Measurements from ENCODE around the gene SLC25A21.
A peak's percentile ranks its signal among the peaks of the same experiment; 100 is the strongest.
"Not testable (repeated sequence)": the region's sequence is repeated elsewhere in the genome, so short reads cannot be mapped to it uniquely, and the experiment has no call there.

SLC25A21 gene

GRCh38 chr14:37172024-37172869 lies at the start of gene SLC25A21:
SLC25A21 (minus strand) TSS chr14:37172606.
- DNase-seq: peak; percentile 17 to 83 (median 58)

GRCh38 chr14:37221073-37221472 lies 48.7 kb upstream of the SLC25A21 start:
- DNase-seq: no peak

DNA sequence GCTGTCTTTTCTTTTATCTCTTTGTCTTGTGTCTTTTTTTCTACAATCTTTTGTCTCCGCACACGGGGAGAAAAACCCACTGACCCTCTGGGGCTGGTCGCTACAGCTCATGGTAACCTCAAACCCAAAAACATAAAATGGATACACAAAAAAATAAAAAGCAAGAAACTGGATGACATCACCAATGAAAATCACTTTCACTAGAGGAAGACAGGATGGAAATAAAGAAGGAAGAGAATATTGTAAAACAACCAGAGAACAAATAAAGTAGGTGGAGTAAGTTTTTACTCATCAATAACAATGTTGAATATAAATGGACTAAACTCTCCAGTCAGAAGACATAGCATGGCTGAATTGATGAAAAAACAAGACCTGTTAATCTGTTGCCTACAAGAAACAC lies 42.9 kb upstream of the SLC25A21 start:
- DNase-seq: no peak

DNA sequence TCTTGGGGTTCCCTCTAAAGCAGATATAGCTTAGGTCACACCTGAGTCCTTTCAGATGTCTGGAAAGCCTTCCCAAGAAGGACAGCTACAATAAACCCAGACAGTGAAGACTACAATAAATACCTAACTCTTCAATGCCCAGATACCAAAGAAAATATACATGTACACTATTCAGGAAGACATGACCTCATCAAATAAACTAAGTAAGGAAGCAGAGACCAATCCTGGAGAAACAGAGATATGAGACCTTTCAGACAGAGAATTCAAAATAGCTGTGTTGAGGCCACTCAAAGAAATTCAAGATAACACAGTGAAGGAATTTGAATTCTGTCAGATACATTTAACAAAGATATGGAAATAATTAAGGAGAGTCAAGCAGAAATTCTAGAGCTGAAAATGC lies 40.6 kb upstream of the SLC25A21 start:
- no peak for DNase-seq

- no peak for DNase-seq
Measured at GRCh38 chr14:37210448-37210847, 38.0 kb upstream of the SLC25A21 start.

GRCh38 chr14:37209617-37210016 lies 37.2 kb upstream of the SLC25A21 start:
- DNase-seq: not testable (repeated sequence)

DNA sequence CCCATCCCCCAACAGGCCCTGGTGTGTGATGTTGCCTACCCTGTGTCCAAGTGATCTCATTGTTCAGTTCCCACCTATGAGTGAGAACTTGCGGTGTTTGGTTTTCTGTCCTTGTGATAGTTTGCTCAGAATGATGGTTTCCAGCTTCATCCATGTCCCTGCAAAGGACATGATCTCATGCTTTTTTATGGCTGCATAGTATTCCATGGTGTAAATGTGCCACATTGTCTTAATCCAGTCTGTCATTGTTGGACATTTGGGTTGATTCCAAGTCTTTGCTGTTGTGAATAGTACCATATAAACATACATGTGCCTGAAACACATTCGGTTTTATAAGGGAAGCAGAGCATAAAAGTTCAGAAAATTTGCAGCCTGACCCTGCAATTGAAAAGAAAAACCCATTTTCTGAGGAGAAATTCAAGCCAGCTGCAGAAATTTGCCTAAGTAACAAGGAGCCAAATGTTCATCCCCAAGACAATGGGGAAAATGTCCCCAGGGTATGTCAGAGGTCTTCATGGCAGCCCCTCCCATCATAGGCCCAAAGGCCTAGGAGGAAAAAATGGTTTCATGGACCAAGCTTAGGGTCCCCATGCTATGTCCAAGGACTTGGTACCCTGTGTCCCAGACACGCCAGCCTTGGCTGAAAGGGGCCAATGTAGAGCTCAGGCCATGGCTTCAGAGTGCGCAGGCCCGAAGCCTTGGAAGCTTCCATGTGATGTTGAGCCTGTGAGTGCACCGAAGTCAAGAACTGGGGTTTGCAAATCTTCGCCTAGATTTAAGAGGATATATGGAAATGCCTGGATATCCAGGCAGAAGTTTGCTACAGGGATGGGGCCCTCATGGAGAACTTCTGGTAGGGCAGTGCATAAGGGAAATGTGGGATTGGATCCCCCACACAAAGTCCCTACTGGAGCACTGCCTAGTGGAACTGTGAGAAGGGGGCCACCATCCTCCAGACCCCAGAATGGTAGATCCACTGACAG lies 33.5 kb upstream of the SLC25A21 start:
- not testable (repeated sequence) for DNase-seq

GRCh38 chr14:37203423-37203822 lies 31.0 kb upstream of the SLC25A21 start:
- DNase-seq: no peak

DNA sequence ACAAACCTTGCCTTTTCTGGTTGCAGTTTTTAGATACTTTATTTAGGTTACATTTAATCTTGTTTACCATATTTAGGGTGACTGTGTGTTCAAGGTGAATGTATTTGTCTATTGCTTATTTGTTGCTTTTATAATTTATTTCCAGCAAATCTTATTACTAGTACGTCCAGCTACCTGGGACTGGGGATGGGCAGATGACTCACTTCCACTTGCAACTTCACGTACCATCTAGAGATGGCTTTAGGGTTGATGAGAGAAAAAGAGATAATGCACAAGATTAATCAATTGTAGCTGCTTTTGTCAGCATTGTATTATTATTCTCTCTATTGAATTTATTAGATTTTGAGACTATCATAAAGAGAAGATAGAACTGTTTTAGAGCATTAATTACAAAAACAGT lies 30.4 kb upstream of the SLC25A21 start:
- no peak for DNase-seq

GRCh38 chr14:37202265-37202664 lies 29.9 kb upstream of the SLC25A21 start:
- no peak for DNase-seq

DNA sequence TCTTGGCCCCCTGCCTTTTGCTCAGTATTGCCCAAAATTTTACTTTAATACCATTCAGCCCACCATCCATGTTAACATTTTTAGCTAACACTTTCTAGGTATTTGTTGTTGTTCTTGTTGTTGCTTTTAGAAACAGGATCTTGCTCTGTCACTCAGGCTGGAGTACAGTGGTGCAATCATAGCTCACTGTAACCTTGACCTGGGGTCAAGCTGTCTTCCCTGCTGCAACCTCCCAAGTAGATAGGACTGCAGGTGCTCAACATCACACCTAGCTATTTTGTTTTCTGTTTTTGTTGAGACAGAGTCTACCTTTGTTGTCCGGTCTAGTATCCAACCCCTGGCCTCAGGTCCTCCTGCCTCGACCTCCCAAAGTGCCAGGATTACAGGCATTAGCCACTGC lies 29.3 kb upstream of the SLC25A21 start:
- DNase-seq: no peak

- no peak for DNase-seq
Measured at GRCh38 chr14:37198907-37199306, 26.5 kb upstream of the SLC25A21 start.

DNA sequence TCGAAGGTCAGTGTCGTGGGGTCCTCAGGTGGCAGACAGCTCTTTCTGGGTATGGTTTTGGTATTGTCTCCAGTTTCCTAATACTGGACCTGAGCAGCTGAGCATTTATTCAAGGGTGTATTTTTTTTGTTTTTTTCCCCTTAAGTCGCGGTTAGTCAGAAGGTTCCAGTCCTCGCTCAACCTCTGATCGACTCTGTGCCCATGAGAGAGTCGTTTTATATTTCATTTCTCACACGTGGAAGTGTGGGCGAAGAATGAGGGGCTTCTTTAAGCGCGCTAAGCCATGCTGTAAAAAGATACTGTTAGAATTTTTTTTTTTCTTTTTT lies 25.8 kb upstream of the SLC25A21 start:
- no peak for DNase-seq

- DNase-seq: peak; percentile 3 to 91 (median 70)
Measured at GRCh38 chr14:37197421-37198272, 25.2 kb upstream of the SLC25A21 start, which contains the start of gene MIPOL1. MIPOL1 (plus strand) TSS chr14:37197937; CDS start chr14:37247889, 49,952 bp downstream.

GRCh38 chr14:37196604-37197420 lies 24.4 kb upstream of the SLC25A21 start:
- DNase-seq: no peak

- DNase-seq: no peak
Measured at GRCh38 chr14:37195327-37195726, 22.9 kb upstream of the SLC25A21 start.

DNA sequence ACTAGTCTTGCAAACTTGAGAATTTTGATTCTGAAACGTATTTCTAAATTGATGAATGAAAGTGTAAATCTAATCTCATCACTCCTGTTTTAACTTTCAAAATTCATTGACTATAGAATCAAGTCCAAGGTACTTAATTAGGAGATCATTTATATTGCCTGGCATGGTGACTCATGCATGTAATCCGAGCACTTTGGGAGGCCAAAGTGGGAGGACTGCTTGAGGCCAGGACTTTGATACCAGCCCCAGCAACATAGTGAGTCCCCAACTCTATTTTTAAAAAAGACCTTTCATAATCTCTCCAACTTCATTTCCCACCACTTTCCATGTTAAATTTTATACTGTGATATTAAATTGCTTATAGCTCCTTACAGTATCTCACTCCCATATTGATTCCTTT lies 22.3 kb upstream of the SLC25A21 start:
- no peak for DNase-seq

DNA sequence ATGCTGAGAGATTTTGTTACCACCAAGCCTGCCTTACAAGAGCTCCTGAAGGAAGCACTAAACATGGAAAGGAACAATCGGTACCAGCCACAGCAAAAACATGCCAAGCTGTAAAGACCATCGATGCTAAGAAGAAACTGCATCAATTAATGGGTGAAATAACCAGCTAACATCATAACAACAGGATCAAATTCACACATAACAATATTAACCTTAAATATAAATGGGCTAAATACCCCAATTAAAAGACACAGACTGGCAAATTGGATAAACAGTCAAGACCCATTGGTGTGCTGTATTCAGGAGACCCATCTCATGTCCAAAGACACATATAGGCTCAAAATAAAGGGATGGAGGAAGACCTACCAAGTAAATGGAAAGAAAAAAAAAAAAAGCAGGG lies 17.3 kb upstream of the SLC25A21 start:
- not testable (repeated sequence) for DNase-seq

DNA sequence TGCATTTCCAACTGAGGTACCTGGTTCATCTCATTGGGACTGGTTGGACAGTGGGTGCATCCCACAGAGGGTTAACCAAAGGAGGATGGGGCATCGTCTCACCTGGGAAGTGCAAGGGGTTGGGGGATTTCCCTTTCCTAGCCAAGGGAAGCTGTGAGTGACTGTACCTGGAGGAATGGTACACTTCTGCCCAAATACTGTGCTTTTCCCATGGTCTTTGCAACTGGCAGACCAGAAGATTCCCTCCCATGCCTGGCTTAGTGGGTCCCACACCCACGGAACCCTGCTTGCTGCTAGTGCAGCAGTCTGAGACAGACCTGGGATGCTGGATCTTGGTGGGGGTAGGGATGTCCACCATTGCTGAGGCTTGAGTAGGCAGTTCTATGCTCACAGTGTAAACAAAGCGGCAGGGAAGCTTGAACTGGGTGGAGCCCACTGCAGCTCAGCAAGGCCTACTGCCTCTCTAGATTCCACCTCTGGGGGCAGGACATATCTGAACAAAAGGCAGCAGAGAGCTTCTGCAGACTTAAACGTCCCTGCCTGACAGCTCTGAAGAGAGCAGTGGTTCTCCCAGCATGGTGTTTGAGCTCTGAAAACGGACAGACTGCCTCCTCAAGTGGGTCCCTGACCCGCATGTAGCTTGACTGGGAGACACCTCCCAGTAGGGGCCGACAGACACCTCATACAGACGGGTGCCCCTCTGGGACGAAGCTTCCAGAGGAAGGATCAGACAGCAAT lies 15.6 kb upstream of the SLC25A21 start:
- not testable (repeated sequence) for DNase-seq

- DNase-seq: no peak
Measured at GRCh38 chr14:37187294-37187693, 14.9 kb upstream of the SLC25A21 start.

GRCh38 chr14:37186865-37187264 lies 14.5 kb upstream of the SLC25A21 start:
- DNase-seq: no peak

All from C1 segment of cervical spinal cord (tissue), 14 donors.